G401.6 (cell line): ENCODE results near the gene EIF2B2.
"Not testable (repeated sequence)": the region's sequence is repeated elsewhere in the genome, so short reads cannot be mapped to it uniquely, and the experiment has no call there.

ENCODE experiments used
- FAIRE-seq: peaks from 2 replicates; lab custom pipeline; 2012; peaks lifted over from hg19 to GRCh38; lab: Jason Lieb, UNC

Gene EIF2B2

GRCh38 chr14:74974364-74975058 lies 28.2 kb upstream of the EIF2B2 start:
- no peak for FAIRE-seq

DNA sequence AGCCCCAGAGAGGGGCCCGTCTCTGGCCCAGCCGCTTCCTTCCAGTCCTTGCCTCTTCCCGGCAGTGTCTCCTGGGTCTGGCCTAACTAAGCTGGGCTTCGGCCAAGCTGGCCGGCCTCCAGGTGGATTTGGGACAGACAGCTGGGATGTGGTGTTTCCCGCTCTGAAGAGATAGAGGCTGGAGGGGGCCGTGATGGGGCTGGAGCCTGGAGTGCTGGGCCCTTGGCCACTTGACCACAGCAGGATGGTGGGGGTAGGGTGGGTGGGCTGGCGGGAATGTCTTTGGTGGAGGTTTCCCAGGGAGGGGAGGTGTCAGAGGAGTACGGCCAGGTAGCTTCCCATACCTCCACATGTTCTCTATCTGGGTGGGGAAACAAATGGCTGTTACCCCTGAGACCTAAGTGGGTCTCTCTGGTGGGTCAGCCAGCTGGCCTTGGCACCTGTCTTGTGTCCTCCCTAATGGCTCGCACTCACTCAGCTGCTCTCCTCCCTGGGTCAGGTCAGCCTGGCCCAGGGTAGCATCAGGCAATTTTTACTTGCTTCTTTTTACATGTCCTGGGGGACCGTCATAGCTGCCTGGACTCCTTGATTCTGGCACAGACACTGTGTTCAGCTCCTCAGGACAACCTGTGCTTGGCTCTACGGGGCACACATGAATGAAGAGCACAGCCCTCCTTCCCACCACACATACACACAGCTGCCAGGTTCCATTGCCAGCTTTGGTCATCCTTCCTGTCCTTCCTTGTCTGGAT lies 27.5 kb upstream of the EIF2B2 start:
- FAIRE-seq: no peak

DNA sequence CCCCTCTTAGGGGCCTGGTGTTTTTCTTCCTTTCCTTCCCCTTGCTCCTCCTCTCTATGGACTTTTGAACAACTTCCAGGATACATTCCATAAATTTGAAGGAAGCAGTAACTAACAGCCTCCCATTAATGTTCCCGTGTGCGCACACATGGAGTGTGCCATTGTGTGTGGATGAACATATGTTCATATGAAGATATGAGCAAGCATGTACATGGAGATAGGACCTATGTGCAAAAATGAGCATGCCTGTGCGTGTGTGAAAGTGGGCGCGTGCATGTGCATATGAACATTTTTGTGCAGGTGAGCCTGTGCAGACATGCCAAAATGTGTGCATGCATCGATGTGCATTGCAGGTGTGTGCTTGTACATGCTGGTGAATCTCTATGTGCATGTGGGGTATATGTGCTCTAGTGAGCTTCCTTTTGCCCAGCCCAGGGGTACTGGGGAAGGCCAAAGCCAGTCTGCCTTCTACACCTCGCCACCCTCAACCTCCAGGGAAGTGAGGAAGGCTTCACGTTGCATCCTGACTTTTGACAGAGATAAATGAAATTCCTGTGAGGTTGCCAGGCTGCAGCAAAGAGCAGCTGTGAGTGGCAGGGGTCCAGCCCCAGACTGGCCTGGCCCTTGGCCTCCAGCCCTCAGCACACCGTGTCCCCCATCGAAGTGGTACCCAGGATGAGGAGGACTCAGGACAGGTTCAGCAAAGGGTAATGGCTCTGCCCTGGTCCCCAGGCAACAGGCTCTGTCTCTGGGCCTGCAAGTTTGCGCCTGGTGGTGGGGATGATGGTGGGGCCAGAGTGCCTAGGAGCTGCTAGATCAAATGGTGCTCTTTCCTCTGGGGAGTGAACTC lies 26.2 kb upstream of the EIF2B2 start:
- no peak for FAIRE-seq

- no peak for FAIRE-seq
These were observed 25.4 kb upstream of the EIF2B2 start for GRCh38 chr14:74977164-74977900.

DNA sequence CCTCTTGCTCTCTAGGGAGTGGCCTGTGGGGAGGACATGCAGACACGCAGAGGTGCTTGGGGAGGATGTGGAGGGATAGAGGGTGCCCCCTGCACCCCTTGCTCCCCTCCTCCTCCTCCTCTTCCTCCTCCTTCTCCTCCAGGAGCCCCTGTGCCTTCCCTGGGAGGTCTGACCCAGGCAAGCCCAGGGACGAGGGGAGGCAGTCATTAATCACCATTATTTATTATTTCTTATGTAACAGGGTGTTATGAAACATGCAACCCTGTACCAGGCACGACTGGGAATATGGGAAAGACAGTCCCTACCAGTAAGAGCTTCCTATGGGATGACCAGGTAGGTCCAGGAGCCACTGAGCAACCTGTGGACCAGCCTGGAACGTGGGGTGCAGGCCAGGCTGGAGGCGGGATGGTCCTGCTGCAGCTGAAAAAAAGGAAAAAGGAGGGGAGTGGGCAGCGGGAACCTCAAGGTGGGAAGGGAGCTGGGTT lies 24.8 kb upstream of the EIF2B2 start:
- no peak for FAIRE-seq

DNA sequence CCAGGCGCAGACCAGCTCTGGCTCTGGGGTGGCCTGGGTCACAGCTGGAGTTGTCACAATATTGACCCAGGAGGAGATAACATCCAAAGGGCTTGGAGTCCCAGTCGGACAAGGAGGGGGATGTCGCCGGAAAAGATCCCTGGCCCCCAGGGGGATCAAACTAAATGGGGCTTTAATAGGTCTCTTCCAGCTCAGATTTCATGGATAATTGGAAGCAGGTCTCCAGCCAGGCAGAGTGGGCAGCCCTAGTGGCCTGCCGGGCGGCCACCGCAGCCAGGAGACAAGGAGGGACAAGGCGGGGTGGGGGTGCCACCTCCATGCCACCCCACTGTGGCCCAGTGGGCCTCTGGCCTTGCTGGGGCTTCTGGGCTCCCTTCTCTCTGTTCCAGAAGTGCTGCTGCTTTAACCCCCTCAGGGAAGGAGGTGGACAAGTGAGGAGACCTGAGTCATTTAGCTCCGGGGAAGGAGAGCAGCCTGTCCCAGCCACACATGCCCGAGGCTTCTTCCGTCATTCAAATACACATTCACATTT lies 24.2 kb upstream of the EIF2B2 start:
- FAIRE-seq: no peak

- no peak for FAIRE-seq
These were observed 23.7 kb upstream of the EIF2B2 start for GRCh38 chr14:74979029-74979428.

GRCh38 chr14:74979442-74980397 lies 23.0 kb upstream of the EIF2B2 start:
- FAIRE-seq: no peak

DNA sequence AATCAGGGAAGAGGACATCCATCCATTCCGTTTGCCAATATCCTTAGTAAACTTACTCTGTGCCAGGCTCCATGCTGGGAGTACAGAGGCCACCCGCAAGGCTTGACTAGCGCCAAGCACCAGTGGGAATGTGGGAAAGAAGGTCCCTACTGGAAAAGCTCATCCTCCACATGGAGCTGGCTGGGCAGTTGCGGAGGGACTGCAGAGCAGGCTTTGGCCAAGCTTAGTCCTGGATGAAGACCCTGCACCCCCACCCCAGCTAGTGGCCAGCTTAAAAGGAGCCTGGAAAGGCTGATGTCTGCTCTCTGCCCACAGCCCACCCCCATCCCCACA lies 22.4 kb upstream of the EIF2B2 start:
- no peak for FAIRE-seq

DNA sequence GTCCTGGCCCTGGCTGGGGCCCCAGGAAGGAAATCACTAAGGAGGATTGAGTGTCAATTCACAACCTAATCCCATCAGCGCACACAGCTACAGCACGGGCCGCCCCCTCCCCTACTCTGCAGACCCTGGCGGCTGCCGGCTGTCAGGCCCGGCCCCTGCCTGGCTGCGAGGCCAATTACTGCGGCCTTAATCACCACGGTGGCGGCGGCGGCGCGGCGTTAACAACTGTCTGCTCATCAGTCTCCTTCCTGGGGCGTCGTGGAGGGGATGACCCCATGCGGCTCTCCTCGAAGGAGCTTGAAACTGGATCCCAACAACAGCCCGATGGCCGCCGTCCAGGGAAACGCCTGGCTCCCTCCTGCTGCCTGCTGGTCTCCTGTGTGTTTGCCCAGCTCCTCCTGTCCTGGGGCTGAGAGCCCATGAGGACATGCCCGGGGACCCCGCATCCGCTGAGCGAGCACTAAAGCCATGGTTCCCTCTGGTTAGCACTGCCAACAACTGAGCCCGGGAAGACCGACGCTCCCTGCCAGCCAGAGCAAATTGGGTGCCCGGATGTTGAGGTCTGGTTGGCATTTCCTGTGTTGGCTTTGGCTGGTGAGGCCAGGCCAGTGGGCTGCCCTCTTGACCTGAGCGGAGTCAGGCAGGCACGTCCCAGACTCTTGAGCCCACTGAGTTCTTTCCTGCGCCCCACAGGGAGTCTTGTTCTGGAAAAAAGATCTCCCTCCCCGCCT lies 21.8 kb upstream of the EIF2B2 start:
- no peak for FAIRE-seq

DNA sequence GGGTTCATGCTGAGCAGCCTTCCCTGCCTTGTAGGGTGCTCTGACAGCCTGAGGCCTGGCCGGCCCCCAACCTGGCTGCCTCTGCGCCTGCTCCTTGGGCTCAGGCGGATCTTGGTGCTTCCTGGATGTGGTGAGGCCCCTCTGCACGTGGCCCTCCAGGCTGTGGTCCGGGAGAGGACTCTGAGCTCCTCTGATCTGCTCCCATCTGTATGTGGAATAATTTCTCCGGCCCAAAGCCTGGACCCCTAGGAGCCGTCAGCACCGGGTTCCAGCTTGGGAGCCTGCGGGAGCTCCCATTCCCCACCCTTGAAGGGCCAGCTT lies 21.3 kb upstream of the EIF2B2 start:
- no peak for FAIRE-seq

DNA sequence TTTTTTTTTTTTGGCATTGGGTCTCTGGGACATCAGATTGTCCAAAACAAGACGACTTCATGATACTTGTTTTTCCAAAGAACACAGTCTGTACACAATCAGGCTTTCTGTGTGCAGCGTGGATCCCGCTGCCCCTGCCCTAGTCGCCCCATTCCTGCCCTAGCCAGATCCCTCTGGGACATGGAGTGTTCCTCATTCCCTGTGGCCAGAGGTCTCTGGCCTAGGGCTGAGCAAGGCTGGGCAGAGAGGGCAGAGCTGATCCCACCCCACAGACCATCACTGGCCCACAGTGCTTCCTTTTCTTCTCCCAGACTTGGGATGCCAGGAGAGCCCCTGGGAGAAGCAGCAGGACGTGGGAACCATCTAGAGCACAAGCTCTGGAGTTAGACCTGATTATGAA lies 20.9 kb upstream of the EIF2B2 start:
- FAIRE-seq: no peak

DNA sequence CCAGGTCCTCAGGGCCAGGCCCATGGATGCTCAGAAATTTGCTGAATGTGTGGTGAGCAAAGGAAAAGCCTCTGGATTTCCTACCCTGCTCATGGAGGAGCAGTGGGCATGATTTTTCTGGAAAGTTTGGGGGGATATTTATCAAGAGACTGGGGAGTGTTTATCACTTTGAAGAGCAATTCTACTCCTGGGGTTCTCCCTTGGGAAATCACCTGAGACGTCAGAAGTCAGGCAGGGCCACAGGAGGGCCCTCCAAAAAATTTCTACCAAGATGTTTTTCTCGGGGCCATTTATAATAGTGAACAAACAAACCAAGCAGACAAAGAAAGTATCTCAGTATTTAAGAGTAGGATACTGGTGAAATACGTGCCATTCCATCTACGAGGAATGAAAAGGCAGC lies 20.1 kb upstream of the EIF2B2 start:
- FAIRE-seq: no peak

DNA sequence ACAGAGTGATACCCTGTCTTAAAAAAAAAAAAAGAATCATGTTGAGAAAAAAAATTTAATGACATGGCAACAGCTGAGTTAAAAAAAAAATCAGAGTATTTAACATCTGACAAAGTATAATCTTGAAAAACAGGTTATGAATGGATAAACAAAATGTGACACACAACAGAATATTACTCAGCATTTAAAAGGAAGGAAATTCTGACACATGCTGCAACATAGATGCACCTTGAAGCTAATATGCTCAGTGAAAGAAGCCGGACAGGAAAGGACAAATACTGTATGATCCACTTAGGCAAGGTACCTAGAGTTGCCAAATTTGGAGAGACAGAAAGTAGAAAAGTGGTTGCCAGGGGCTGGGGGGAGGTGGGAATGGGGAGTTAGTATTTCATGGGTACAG lies 19.4 kb upstream of the EIF2B2 start:
- FAIRE-seq: peak; percentile 6

- FAIRE-seq: no peak
These were observed 18.3 kb upstream of the EIF2B2 start for GRCh38 chr14:74984236-74985027.

- FAIRE-seq: no peak
These were observed 17.8 kb upstream of the EIF2B2 start for GRCh38 chr14:74985028-74985310.

DNA sequence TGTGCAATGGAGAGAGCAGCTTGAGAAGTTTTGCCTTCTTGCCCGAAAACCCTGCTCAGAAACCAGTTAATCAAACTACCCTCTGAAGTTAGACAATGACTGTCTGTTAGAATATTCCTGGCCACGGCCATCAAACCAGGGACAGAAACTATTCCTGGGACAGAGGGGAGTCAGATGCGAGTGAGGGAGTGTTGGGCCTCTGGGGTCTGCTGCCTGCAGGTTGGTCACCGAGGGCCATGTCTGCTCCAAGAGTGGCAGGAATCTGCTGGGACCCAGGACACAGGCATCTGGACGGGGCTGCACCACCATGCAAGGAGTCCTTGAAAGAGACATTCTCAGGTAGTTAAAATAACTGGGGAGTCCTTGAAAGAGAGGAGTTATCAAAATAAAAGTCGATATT lies 16.9 kb upstream of the EIF2B2 start:
- no peak for FAIRE-seq

- FAIRE-seq: no peak
These were observed 14.6 kb upstream of the EIF2B2 start for GRCh38 chr14:74988131-74988530.

- FAIRE-seq: no peak
These were observed 13.7 kb upstream of the EIF2B2 start for GRCh38 chr14:74988993-74989392.

DNA sequence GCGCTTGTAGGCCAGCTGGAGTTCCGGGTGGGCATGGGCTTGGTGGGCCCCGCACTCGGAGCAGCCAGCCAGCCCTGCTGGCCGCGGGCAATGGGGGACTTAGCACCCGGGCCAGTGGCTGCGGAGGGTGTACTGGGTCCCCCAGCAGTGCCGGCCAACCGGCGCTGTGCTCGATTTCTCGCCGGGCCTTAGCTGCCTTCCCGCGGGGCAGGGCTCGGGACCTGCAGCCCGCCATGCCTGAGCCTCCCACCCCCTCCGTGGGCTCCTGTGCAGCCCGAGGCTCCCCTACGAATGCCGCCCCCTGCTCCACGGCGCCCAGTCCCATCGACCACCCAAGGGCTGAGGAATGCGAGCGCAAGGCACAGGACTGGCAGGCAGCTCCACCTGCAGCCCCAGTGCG lies 8.5 kb upstream of the EIF2B2 start:
- FAIRE-seq: not testable (repeated sequence)
